ENCODE data around the gene HNF4A. TPM values are rescaled to one million over a fixed set of nuclear protein-coding genes. Genes with fewer than 3 reads are reported as not detected.

Gene HNF4A
- total RNA-seq, 2 donors from 2014 or later = 288 to 346 TPM

- Histone ChIP-seq H3K27me3 (no peaks in the 10 kb centered on the region), H3K4me3 (no peak overlapping the region), H3K36me3 (no peaks in the 10 kb centered on the region), H3K4me1 (no peaks in the 10 kb centered on the region), H3K9ac (ENCODE audit: low read depth in 2 of 2, low read length in 2 of 2) (no peak overlapping the region), H3K27ac (no peak overlapping the region), H3K9me3 (no peaks in the 10 kb centered on the region)
- TF ChIP-seq CTCF (IDR thresholded peaks at IDR 0.05) = no peak
- no peak for DNase-seq
- intact Hi-C loops (cut with DNase I) = loop anchor here (5.0 kb wide), 1 partner anchor 39 kb away; no protein-coding TSS in a partner anchor
Observed at GRCh38 chr20:44478206-44478605, 122.7 kb downstream of the HNF4A start.

- Histone ChIP-seq H3K9ac (ENCODE audit: low read depth in 2 of 2, low read length in 2 of 2) (no peak overlapping the region), H3K9me3 (no peaks in the 10 kb centered on the region), H3K27me3 (no peaks in the 10 kb centered on the region), H3K4me3 (no peak overlapping the region), H3K27ac (no peak overlapping the region), H3K4me1 (no peaks in the 10 kb centered on the region), H3K36me3 (no peaks in the 10 kb centered on the region)
- intact Hi-C loops (cut with DNase I) = loop anchor here (5.0 kb wide), 1 partner anchor 38 kb away; no protein-coding TSS in a partner anchor
- TF ChIP-seq CTCF (IDR thresholded peaks at IDR 0.05) = no peak
- DNase-seq = no peak
Observed at GRCh38 chr20:44479643-44480042, 124.1 kb downstream of the HNF4A start.

GRCh38 chr20:44480097-44480496 is 124.6 kb downstream of the HNF4A start:
- no peaks in the 10 kb centered on the region for H3K4me1 ChIP-seq
- DNase-seq = no peak
- H3K36me3 ChIP-seq = no peaks in the 10 kb centered on the region
- intact Hi-C loops (cut with DNase I) = no loop called here
- H3K27me3 ChIP-seq = no peaks in the 10 kb centered on the region
- H3K9ac ChIP-seq (ENCODE audit: low read depth in 2 of 2, low read length in 2 of 2) = no peak overlapping the region
- H3K4me3 ChIP-seq = no peak overlapping the region
- H3K27ac ChIP-seq = no peak overlapping the region
- H3K9me3 ChIP-seq = no peaks in the 10 kb centered on the region
- TF ChIP-seq CTCF (IDR thresholded peaks at IDR 0.05) = no peak

GRCh38 chr20:44481719-44482416 is 126.4 kb downstream of the HNF4A start:
- no peak overlapping the region for H3K9ac ChIP-seq (ENCODE audit: low read depth in 2 of 2, low read length in 2 of 2)
- no peak for DNase-seq
- H3K36me3 ChIP-seq = no peaks in the 10 kb centered on the region
- TF ChIP-seq CTCF (IDR thresholded peaks at IDR 0.05) = no peak
- intact Hi-C loops (cut with DNase I) = no loop called here
- no peak overlapping the region for H3K27ac ChIP-seq
- no peaks in the 10 kb centered on the region for H3K4me1 ChIP-seq
- H3K27me3 ChIP-seq = no peaks in the 10 kb centered on the region
- no peaks in the 10 kb centered on the region for H3K9me3 ChIP-seq
- H3K4me3 ChIP-seq = no peak overlapping the region

GRCh38 chr20:44483112-44483511 is 127.6 kb downstream of the HNF4A start:
- Histone ChIP-seq H3K27ac (no peak overlapping the region), H3K9me3 (no peaks in the 10 kb centered on the region), H3K4me3 (no peak overlapping the region), H3K9ac (ENCODE audit: low read depth in 2 of 2, low read length in 2 of 2) (no peak overlapping the region), H3K36me3 (no peaks in the 10 kb centered on the region), H3K4me1 (no peaks in the 10 kb centered on the region), H3K27me3 (no peaks in the 10 kb centered on the region)
- no peak for DNase-seq
- intact Hi-C loops (cut with DNase I) = no loop called here
- no peak for TF ChIP-seq CTCF (IDR thresholded peaks at IDR 0.05)

Small RNAs within 50 kb of the gene (microRNA-seq; reads per million reads assigned to microRNA genes)
- gene MIR3646 = 1.7 reads per million

Other genes with a start within 250 kb of the HNF4A start
- 10 to 100 TPM in 1 of 2 donors, 1 to 10 TPM in 1; 1.3 to 13.8 TPM for gene JPH2, start 168.5 kb upstream of the HNF4A start, total RNA-seq
- 10 to 100 TPM; 23.3 to 31.9 TPM for gene OSER1, start 144.9 kb upstream of the HNF4A start, total RNA-seq
- not detected for gene GDAP1L1, start 108.4 kb upstream of the HNF4A start, total RNA-seq
- gene FITM2, start 44.5 kb upstream of the HNF4A start, total RNA-seq = 10 to 100 TPM; 10.1 to 11.6 TPM
- not detected for gene R3HDML, start 18.7 kb upstream of the HNF4A start, total RNA-seq
- 10 to 100 TPM in 1 of 2 donors, 1 to 10 TPM in 1; 8.4 to 11.6 TPM for gene TTPAL, start 120.2 kb downstream of the HNF4A start, total RNA-seq
- gene SERINC3, start 166.4 kb downstream of the HNF4A start, total RNA-seq = 100 to 1,000 TPM in 1 of 2 donors, 10 to 100 TPM in 1; 82.8 to 121 TPM
- gene PKIG, start 226.9 kb downstream of the HNF4A start, total RNA-seq = 10 to 100 TPM; 24.4 to 46.1 TPM

Measured in colonic mucosa (tissue), 4 donors.